Epidermal melanocyte (primary cell): ENCODE data around the gene PSAPL1.
"Not testable (repeated sequence)": the region's sequence is repeated elsewhere in the genome, so short reads cannot be mapped to it uniquely, and the experiment has no call there.

ENCODE experiments used
- DNase-seq: peaks from one replicate; pipeline ENCODE4 v3.0.0; 2011; ENCODE audit warnings: low spot score; ENCODE audit not compliant: insufficient read length

Gene PSAPL1

GRCh38 chr4:7459471-7459870 is 24.7 kb upstream of the PSAPL1 start:
- no peak for DNase-seq

- DNase-seq, result no peak
Observed at GRCh38 chr4:7458477-7458876, 23.7 kb upstream of the PSAPL1 start.

- DNase-seq, result no peak
Observed at GRCh38 chr4:7458066-7458425, 23.3 kb upstream of the PSAPL1 start.

GRCh38 chr4:7457201-7458065 is 22.7 kb upstream of the PSAPL1 start:
- DNase-seq, result no peak

GRCh38 chr4:7452802-7453201 is 18.1 kb upstream of the PSAPL1 start:
- not testable (repeated sequence) for DNase-seq

- no peak for DNase-seq
Observed at GRCh38 chr4:7451800-7452199, 17.1 kb upstream of the PSAPL1 start.

GRCh38 chr4:7451434-7451789 is 16.7 kb upstream of the PSAPL1 start:
- DNase-seq, result no peak

GRCh38 chr4:7450775-7451433 is 16.2 kb upstream of the PSAPL1 start:
- DNase-seq, result no peak

- DNase-seq, result no peak
Observed at GRCh38 chr4:7448036-7448435, 13.3 kb upstream of the PSAPL1 start.

GRCh38 chr4:7447236-7447635 is 12.5 kb upstream of the PSAPL1 start:
- DNase-seq, result no peak

- DNase-seq, result no peak
Observed at GRCh38 chr4:7444731-7445130, 10.0 kb upstream of the PSAPL1 start.

GRCh38 chr4:7444314-7444713 is 9.6 kb upstream of the PSAPL1 start:
- DNase-seq, result no peak

GRCh38 chr4:7442574-7443162 is 7.9 kb upstream of the PSAPL1 start:
- DNase-seq, result no peak

- DNase-seq, result no peak
Observed at GRCh38 chr4:7441201-7441600, 6.5 kb upstream of the PSAPL1 start.

GRCh38 chr4:7439699-7440098 is 5.0 kb upstream of the PSAPL1 start:
- no peak for DNase-seq

GRCh38 chr4:7436256-7436655 is 1.5 kb upstream of the PSAPL1 start:
- DNase-seq, result no peak

GRCh38 chr4:7435471-7436061 is 836 bp upstream of the PSAPL1 start:
- DNase-seq, result no peak

- DNase-seq, result no peak
Observed at GRCh38 chr4:7434141-7434765, 477 bp downstream of the PSAPL1 start.

- DNase-seq, result no peak
Observed at GRCh38 chr4:7433376-7434140, 1.2 kb downstream of the PSAPL1 start.

- DNase-seq, result no peak
Observed at GRCh38 chr4:7432531-7433375, 2.0 kb downstream of the PSAPL1 start.
